Measurements from ENCODE around the gene AMHR2.

The AMHR2 gene

DNA sequence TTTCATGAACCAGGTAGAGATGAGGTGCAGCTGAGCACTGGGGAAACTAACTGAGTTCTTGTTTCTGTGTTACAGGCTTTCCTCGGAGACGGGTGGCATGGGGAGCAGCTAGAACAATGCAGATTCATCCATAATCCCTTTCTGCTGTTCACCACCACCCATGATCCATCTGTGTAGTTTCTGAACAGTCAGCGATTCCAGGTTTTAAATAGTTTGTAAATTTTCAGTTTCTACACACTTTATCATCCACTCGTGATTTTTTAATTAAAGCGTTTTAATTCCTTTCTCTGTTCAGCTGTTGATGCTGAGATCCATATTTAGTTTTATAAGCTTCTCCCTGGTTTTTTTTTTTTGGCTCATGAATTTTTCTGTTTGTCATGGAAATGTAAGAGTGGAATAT is 55.7 kb downstream of the AMHR2 start:
- H3K27ac Mint-ChIP-seq, result no peak overlapping the region
- no peaks in the 10 kb centered on the region for H3K9me3 Mint-ChIP-seq
- H3K4me1 Mint-ChIP-seq, result peaks cover 37% of the 10 kb centered on the region
- no peaks in the 10 kb centered on the region for H3K27me3 Mint-ChIP-seq
- no peak overlapping the region for H3K4me3 Mint-ChIP-seq
- ATAC-seq, result no peak
- peaks cover 48% of the 10 kb centered on the region for H3K36me3 Mint-ChIP-seq

DNA sequence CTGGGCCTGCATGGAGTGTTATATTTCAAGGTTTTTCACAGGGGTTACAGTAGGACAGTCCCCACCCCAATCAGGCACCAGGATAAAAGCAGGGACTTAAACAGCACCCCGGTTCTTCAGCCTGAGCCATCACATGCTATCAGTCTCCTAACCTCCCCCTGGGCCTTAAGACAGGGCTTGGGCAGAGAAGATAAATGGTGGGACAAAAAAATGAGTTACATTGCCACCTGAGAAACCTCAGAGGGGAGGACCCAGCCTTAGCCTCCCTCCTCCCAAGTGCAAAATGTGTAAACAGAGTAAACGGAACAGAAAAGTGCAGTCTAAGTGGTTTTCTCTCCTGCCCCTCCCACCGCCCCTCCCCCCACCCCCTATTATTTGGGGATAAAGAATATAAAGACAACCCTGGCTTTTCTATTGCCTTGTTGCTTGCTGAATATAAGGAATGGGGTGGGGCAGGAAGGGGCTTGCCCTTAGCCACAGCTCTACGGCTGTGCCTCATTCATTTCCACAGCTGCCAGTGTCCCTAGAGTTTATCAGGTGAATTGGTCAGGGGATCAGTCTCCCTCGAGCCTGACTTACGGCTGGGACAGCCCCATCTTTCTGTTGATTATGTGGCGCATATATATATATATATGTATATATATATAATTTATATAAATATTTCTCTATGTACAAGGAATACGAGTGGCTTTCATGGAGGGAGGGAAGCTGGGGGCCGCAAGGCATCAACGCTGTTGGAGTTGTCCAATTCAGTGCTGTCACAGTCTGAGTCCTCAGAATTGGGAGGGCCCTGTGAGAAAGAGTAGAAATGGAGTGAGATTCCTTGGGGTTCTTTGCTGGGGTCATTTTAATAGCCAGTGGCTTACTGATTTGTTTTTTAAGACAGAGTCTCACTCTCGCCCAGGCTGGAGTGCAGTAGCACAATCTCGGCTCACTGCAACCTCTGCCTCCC is 57.1 kb downstream of the AMHR2 start:
- H3K27ac Mint-ChIP-seq, result no peak overlapping the region
- H3K27me3 Mint-ChIP-seq, result no peaks in the 10 kb centered on the region
- ATAC-seq, result no peak
- H3K4me1 Mint-ChIP-seq, result peaks cover 28% of the 10 kb centered on the region
- H3K4me3 Mint-ChIP-seq, result no peak overlapping the region
- H3K9me3 Mint-ChIP-seq, result no peaks in the 10 kb centered on the region
- peaks cover 44% of the 10 kb centered on the region for H3K36me3 Mint-ChIP-seq
